GM18868 (cell line): ENCODE data around the gene TRIM22.
A peak's percentile ranks its signal among the peaks of the same experiment; 100 is the strongest.
"Not testable (repeated sequence)": the region's sequence is repeated elsewhere in the genome, so short reads cannot be mapped to it uniquely, and the experiment has no call there.

ENCODE experiments used
- ATAC-seq: cut with Tn5 transposase; IDR thresholded peaks from one replicate; pipeline ENCODE4 v1.9.1; 2021; ENCODE audit warnings: mild to moderate bottlenecking, moderate library complexity; ENCODE audit not compliant: unreplicated experiment

TRIM22 gene

GRCh38 chr11:5690216-5690615, 626 bp downstream of the TRIM22 start:
- ATAC-seq = no peak

GRCh38 chr11:5690736-5691135, 1.1 kb downstream of the TRIM22 start:
- ATAC-seq = no peak

- not testable (repeated sequence) for ATAC-seq
These were observed 1.8 kb downstream of the TRIM22 start for GRCh38 chr11:5691238-5691963.

- no peak for ATAC-seq
These were observed 2.4 kb downstream of the TRIM22 start for GRCh38 chr11:5691964-5692361.

GRCh38 chr11:5694642-5695041, 5.1 kb downstream of the TRIM22 start:
- no peak for ATAC-seq

- ATAC-seq = no peak
These were observed 6.0 kb downstream of the TRIM22 start for GRCh38 chr11:5695580-5695979.

- ATAC-seq = no peak
These were observed 6.6 kb downstream of the TRIM22 start for GRCh38 chr11:5696210-5696609.

- no peak for ATAC-seq
These were observed 8.7 kb downstream of the TRIM22 start for GRCh38 chr11:5698281-5698680.

- no peak for ATAC-seq
These were observed 10.9 kb downstream of the TRIM22 start for GRCh38 chr11:5700421-5701054.

- ATAC-seq = no peak
These were observed 11.5 kb downstream of the TRIM22 start for GRCh38 chr11:5701055-5701577.

GRCh38 chr11:5703741-5704536, 14.3 kb downstream of the TRIM22 start:
- ATAC-seq = peak; percentile 58

GRCh38 chr11:5705688-5706087, 16.1 kb downstream of the TRIM22 start:
- ATAC-seq = no peak

- ATAC-seq = peak; percentile 73
These were observed 22.9 kb downstream of the TRIM22 start for GRCh38 chr11:5712507-5712906.

GRCh38 chr11:5713695-5714094, 24.1 kb downstream of the TRIM22 start:
- ATAC-seq = no peak

- not testable (repeated sequence) for ATAC-seq
These were observed 26.9 kb downstream of the TRIM22 start for GRCh38 chr11:5716518-5716917.

GRCh38 chr11:5719703-5720495, 30.3 kb downstream of the TRIM22 start:
- no peak for ATAC-seq

GRCh38 chr11:5722622-5723021, 33.0 kb downstream of the TRIM22 start:
- ATAC-seq = no peak

- no peak for ATAC-seq
These were observed 36.8 kb downstream of the TRIM22 start for GRCh38 chr11:5726351-5726750.

- ATAC-seq = no peak
These were observed 38.1 kb downstream of the TRIM22 start for GRCh38 chr11:5727691-5728090.

GRCh38 chr11:5736396-5736795, 46.8 kb downstream of the TRIM22 start, which contains the start of gene OR56B1:
OR56B1 (plus strand) TSS chr11:5736448; CDS start chr11:5736517, 69 bp downstream.
- ATAC-seq = no peak

GRCh38 chr11:5737091-5737490, 47.5 kb downstream of the TRIM22 start:
- no peak for ATAC-seq
